GM23338 (cell line): ENCODE measurements around the gene SLC66A1. TPM values are rescaled to one million over a fixed set of nuclear protein-coding genes. Genes with fewer than 3 reads are reported as not detected.

Source experiments
- ATAC-seq: fragments of 200-7000 bp; cut with Tn5 transposase; 3 replicates; pipeline ENCODE4 v1.9.1; 2020
- DNase-seq: peaks from one replicate; pipeline ENCODE4 v3.0.0-alpha.2; 2015; ENCODE audit warnings: low spot score
- H2AFZ ChIP-seq: fragments of 200-600 bp; sonication (generic); 2 replicates; pipeline ENCODE4 v1.8.0; 2016; ENCODE audit warnings: antibody characterized with exemption, mild to moderate bottlenecking, moderate library complexity
- H3F3A ChIP-seq: fragments of 200-600 bp; sonication (generic); replicated peaks from 2 replicates; pipeline ENCODE4 v1.8.0; 2017; ENCODE audit warnings: antibody characterized with exemption, mixed run types, low read depth
- H3K27ac ChIP-seq: fragments of 200-600 bp; sonication (generic); 2 replicates; pipeline ENCODE4 v1.6.1; 2016; ENCODE audit warnings: low read depth
- H3K27me3 ChIP-seq: fragments of 200-600 bp; sonication (generic); 2 replicates; pipeline ENCODE4 v1.8.0; 2016; ENCODE audit warnings: mild to moderate bottlenecking, mixed run types, moderate library complexity; ENCODE audit not compliant: insufficient read depth
- H3K36me3 ChIP-seq: fragments of 200-600 bp; sonication (generic); 2 replicates; pipeline ENCODE4 v1.8.0; 2016; ENCODE audit warnings: mild to moderate bottlenecking; ENCODE audit not compliant: insufficient read depth
- H3K4me1 ChIP-seq: fragments of 200-600 bp; sonication (generic); 2 replicates; pipeline ENCODE4 v1.8.0; 2016; ENCODE audit warnings: mild to moderate bottlenecking, moderate library complexity; ENCODE audit not compliant: insufficient read depth
- H3K4me2 ChIP-seq: fragments of 200-600 bp; sonication (generic); 2 replicates; pipeline ENCODE4 v1.7.1; 2017; ENCODE audit warnings: mixed run types
- H3K4me3 ChIP-seq: fragments of 200-600 bp; sonication (generic); 2 replicates; pipeline ENCODE4 v1.6.1; 2016; ENCODE audit warnings: mixed run types
- H3K79me2 ChIP-seq: fragments of 200-600 bp; sonication (generic); replicated peaks from 2 replicates; pipeline ENCODE4 v1.8.0; 2017; ENCODE audit warnings: mild to moderate bottlenecking; ENCODE audit not compliant: insufficient read depth
- H3K9me2 ChIP-seq: fragments of 200-600 bp; sonication (generic); 2 replicates; pipeline ENCODE4 v1.8.0; 2017; ENCODE audit not compliant: insufficient read depth
- H4K20me1 ChIP-seq: fragments of 200-600 bp; sonication (generic); replicated peaks from 2 replicates; pipeline ENCODE4 v1.8.0; 2017; ENCODE audit warnings: mild to moderate bottlenecking; ENCODE audit not compliant: insufficient read depth
- H3K27ac Mint-ChIP-seq: 2 replicates; pipeline ENCODE4 v1.8.0; 2020; ENCODE audit warnings: inconsistent platforms, mild to moderate bottlenecking, moderate library complexity, mixed read lengths
- H3K27me3 Mint-ChIP-seq: 3 replicates; pipeline ENCODE4 v1.8.0; 2022; ENCODE audit warnings: low read depth, mild to moderate bottlenecking, moderate library complexity, mixed read lengths, inconsistent platforms; ENCODE audit not compliant: insufficient read depth, poor library complexity
- H3K36me3 Mint-ChIP-seq: 3 replicates; pipeline ENCODE4 v1.8.0; 2021; ENCODE audit warnings: low read depth, mild to moderate bottlenecking, inconsistent platforms, moderate library complexity, mixed read lengths
- H3K4me1 Mint-ChIP-seq: 3 replicates; pipeline ENCODE4 v1.8.0; 2020; ENCODE audit warnings: mild to moderate bottlenecking, inconsistent platforms, mixed read lengths
- H3K4me3 Mint-ChIP-seq: 3 replicates; pipeline ENCODE4 v1.8.0; 2021; ENCODE audit warnings: moderate library complexity, mild to moderate bottlenecking, inconsistent platforms, mixed read lengths
- H3K9me3 Mint-ChIP-seq: 3 replicates; pipeline ENCODE4 v1.8.0; 2020; ENCODE audit warnings: moderate library complexity, mild to moderate bottlenecking, inconsistent platforms, mixed read lengths
- CREB1 ChIP-seq: fragments of 250-450 bp; sonication (Bioruptor Pico); IDR thresholded peaks from 2 replicates; pipeline ENCODE4 v1.5.0; 2020; ENCODE audit warnings: low read depth, mild to moderate bottlenecking, moderate library complexity
- EZH2phosphoT487 ChIP-seq: fragments of 200-600 bp; sonication (generic); IDR thresholded peaks from one replicate; pipeline ENCODE4 v1.8.1; 2018; ENCODE audit warnings: antibody characterized with exemption; ENCODE audit not compliant: unreplicated experiment
- NANOG ChIP-seq: IDR thresholded peaks from 2 replicates; pipeline ENCODE4 v1.6.1; 2016; ENCODE audit warnings: antibody characterized with exemption, borderline replicate concordance
- STAT1 ChIP-seq: IDR thresholded peaks from one replicate; pipeline ENCODE4 v1.6.1; 2016; ENCODE audit warnings: antibody characterized with exemption; ENCODE audit not compliant: unreplicated experiment
- ZNF114 ChIP-seq: fragments of 250-450 bp; sonication (Bioruptor Pico); IDR thresholded peaks from 2 replicates; pipeline ENCODE4 v1.5.0; 2020; ENCODE audit warnings: mild to moderate bottlenecking, moderate library complexity
- polyA plus RNA-seq: library from polyadenylated mRNA; unstranded; fragments of >200 nt; fragmentation: Nextera tagmentation; extraction: Ambion mirVana; gene quantifications from 2 replicates; pipeline ENCODE4 v1.2.1, GENCODE V29; 2016
- total RNA-seq: library from RNA; depleted of rRNA; stranded (reverse); fragments of >200 nt; shearing (Covaris generic); gene quantifications from 2 replicates; pipeline ENCODE4 v1.2.3, GENCODE V29; 2014
- TF ChIP-seq, protein P1 (sequence below): IDR thresholded peaks from 2 replicates; pipeline ENCODE4 v1.6.1; 2016; ENCODE audit warnings: antibody characterized with exemption
- TF ChIP-seq, protein P2 (sequence below): fragments of 250-450 bp; sonication (Bioruptor Pico); IDR thresholded peaks from 2 replicates; pipeline ENCODE4 v1.5.0; 2020; ENCODE audit warnings: mild to moderate bottlenecking, moderate library complexity
- TF ChIP-seq, protein P3 (sequence below): IDR thresholded peaks from one replicate; pipeline ENCODE4 v1.6.1; 2018; ENCODE audit warnings: antibody characterized with exemption; ENCODE audit not compliant: unreplicated experiment

Gene SLC66A1
- total and polyA plus RNA-seq, 2 experiments from 2014 or later, result 6.9 to 19.7 TPM

DNA sequence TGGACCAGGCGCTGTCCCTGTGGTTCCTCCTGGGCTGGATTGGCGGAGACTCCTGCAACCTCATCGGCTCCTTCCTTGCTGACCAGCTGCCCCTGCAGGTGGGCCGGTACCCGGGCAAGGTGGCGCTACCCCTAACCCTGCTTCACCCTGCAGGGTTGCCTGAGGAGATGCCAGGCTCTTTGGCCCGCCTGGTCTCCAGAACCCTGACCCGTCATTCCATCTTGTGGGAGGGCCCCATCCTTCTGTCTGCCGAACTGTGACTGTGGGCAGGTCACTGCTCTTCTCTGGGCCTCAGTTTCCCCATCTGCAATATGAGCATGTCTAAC is 12.5 kb downstream of the SLC66A1 start:
- H3K27ac ChIP-seq, result no peak overlapping the region
- no peaks in the 10 kb centered on the region for H3K36me3 ChIP-seq
- Mint-ChIP-seq H3K4me1 (no peaks in the 10 kb centered on the region), H3K4me3 (no peak overlapping the region), H3K36me3 (peaks cover 12% of the 10 kb centered on the region; the same call in 2 of the 3 replicates), H3K9me3 (no peaks in the 10 kb centered on the region), H3K27ac (no peak overlapping the region), H3K27me3 (peaks cover 7% of the 10 kb centered on the region)
- H3K79me2 ChIP-seq, result no peaks in the 10 kb centered on the region
- no peaks in the 10 kb centered on the region for H3K27me3 ChIP-seq
- H3F3A ChIP-seq, result no peaks in the 10 kb centered on the region
- no peaks in the 10 kb centered on the region for H3K4me1 ChIP-seq
- no peaks in the 10 kb centered on the region; the same call in 1 of the 2 replicates for H4K20me1 ChIP-seq
- TF ChIP-seq, protein P1, sequence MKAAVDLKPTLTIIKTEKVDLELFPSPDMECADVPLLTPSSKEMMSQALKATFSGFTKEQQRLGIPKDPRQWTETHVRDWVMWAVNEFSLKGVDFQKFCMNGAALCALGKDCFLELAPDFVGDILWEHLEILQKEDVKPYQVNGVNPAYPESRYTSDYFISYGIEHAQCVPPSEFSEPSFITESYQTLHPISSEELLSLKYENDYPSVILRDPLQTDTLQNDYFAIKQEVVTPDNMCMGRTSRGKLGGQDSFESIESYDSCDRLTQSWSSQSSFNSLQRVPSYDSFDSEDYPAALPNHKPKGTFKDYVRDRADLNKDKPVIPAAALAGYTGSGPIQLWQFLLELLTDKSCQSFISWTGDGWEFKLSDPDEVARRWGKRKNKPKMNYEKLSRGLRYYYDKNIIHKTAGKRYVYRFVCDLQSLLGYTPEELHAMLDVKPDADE, result no peak
- no peak overlapping the region for H2AFZ ChIP-seq
- H3K9me2 ChIP-seq, result no peaks in the 10 kb centered on the region
- H3K4me3 ChIP-seq, result no peak overlapping the region
- DNase-seq, result no peak
- no peak for ATAC-seq
- H3K4me2 ChIP-seq, result no peak overlapping the region

DNA sequence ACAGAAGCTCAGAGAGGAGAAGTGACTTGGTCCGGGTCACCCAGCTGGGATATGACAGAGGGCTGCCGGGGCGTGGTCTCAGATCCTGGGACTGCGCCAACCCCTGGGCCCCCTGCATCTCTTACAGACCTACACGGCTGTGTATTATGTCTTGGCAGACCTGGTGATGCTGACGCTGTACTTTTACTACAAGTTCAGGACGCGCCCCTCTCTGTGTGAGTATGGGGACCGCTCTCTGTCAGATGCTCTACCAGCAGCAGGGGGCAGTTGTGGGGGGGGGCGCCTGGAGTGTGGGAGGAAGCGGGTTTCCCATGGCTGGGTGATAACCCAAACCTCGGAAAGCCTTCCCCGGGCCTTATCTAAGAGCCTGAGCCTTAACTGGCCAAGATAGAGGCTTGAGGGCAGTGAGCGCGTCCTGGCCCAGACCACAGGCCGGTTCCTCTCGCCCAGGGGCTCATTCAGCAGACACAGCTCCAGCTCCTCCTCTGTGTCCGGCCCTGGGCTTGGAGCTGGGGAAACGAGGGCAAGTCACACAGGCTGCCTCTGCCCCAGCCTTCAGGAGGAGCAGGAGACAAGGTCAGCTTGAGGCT is 13.3 kb downstream of the SLC66A1 start:
- Mint-ChIP-seq H3K4me3 (no peak overlapping the region), H3K9me3 (no peaks in the 10 kb centered on the region), H3K4me1 (no peaks in the 10 kb centered on the region), H3K36me3 (peaks cover 12% of the 10 kb centered on the region; the same call in 2 of the 3 replicates), H3K27me3 (peaks cover 8% of the 10 kb centered on the region), H3K27ac (no peak overlapping the region)
- H3K79me2 ChIP-seq, result no peaks in the 10 kb centered on the region
- H3K4me1 ChIP-seq, result no peaks in the 10 kb centered on the region
- DNase-seq (no peak), ATAC-seq (no peak)
- no peak overlapping the region for H3K4me3 ChIP-seq
- H3F3A ChIP-seq, result no peaks in the 10 kb centered on the region
- no peaks in the 10 kb centered on the region for H3K9me2 ChIP-seq
- no peaks in the 10 kb centered on the region; the same call in 1 of the 2 replicates for H4K20me1 ChIP-seq
- no peaks in the 10 kb centered on the region for H3K36me3 ChIP-seq
- TF ChIP-seq, protein P2, sequence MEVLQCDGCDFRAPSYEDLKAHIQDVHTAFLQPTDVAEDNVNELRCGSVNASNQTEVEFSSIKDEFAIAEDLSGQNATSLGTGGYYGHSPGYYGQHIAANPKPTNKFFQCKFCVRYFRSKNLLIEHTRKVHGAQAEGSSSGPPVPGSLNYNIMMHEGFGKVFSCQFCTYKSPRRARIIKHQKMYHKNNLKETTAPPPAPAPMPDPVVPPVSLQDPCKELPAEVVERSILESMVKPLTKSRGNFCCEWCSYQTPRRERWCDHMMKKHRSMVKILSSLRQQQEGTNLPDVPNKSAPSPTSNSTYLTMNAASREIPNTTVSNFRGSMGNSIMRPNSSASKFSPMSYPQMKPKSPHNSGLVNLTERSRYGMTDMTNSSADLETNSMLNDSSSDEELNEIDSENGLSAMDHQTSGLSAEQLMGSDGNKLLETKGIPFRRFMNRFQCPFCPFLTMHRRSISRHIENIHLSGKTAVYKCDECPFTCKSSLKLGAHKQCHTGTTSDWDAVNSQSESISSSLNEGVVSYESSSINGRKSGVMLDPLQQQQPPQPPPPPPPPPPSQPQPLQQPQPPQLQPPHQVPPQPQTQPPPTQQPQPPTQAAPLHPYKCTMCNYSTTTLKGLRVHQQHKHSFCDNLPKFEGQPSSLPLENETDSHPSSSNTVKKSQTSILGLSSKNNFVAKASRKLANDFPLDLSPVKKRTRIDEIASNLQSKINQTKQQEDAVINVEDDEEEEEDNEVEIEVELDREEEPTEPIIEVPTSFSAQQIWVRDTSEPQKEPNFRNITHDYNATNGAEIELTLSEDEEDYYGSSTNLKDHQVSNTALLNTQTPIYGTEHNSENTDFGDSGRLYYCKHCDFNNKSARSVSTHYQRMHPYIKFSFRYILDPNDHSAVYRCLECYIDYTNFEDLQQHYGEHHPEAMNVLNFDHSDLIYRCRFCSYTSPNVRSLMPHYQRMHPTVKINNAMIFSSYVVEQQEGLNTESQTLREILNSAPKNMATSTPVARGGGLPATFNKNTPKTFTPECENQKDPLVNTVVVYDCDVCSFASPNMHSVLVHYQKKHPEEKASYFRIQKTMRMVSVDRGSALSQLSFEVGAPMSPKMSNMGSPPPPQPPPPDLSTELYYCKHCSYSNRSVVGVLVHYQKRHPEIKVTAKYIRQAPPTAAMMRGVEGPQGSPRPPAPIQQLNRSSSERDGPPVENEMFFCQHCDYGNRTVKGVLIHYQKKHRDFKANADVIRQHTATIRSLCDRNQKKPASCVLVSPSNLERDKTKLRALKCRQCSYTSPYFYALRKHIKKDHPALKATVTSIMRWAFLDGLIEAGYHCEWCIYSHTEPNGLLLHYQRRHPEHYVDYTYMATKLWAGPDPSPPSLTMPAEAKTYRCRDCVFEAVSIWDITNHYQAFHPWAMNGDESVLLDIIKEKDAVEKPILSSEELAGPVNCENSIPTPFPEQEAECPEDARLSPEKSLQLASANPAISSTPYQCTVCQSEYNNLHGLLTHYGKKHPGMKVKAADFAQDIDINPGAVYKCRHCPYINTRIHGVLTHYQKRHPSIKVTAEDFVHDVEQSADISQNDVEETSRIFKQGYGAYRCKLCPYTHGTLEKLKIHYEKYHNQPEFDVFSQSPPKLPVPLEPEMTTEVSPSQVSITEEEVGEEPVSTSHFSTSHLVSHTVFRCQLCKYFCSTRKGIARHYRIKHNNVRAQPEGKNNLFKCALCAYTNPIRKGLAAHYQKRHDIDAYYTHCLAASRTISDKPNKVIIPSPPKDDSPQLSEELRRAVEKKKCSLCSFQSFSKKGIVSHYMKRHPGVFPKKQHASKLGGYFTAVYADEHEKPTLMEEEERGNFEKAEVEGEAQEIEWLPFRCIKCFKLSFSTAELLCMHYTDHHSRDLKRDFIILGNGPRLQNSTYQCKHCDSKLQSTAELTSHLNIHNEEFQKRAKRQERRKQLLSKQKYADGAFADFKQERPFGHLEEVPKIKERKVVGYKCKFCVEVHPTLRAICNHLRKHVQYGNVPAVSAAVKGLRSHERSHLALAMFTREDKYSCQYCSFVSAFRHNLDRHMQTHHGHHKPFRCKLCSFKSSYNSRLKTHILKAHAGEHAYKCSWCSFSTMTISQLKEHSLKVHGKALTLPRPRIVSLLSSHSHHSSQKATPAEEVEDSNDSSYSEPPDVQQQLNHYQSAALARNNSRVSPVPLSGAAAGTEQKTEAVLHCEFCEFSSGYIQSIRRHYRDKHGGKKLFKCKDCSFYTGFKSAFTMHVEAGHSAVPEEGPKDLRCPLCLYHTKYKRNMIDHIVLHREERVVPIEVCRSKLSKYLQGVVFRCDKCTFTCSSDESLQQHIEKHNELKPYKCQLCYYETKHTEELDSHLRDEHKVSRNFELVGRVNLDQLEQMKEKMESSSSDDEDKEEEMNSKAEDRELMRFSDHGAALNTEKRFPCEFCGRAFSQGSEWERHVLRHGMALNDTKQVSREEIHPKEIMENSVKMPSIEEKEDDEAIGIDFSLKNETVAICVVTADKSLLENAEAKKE (CRISPR knock-in tag), result no peak
- TF ChIP-seq NANOG (no peak), STAT1 (no peak), CREB1 (no peak), ZNF114 (CRISPR knock-in tag) (no peak), EZH2phosphoT487 (no peak)
- TF ChIP-seq, protein P3, sequence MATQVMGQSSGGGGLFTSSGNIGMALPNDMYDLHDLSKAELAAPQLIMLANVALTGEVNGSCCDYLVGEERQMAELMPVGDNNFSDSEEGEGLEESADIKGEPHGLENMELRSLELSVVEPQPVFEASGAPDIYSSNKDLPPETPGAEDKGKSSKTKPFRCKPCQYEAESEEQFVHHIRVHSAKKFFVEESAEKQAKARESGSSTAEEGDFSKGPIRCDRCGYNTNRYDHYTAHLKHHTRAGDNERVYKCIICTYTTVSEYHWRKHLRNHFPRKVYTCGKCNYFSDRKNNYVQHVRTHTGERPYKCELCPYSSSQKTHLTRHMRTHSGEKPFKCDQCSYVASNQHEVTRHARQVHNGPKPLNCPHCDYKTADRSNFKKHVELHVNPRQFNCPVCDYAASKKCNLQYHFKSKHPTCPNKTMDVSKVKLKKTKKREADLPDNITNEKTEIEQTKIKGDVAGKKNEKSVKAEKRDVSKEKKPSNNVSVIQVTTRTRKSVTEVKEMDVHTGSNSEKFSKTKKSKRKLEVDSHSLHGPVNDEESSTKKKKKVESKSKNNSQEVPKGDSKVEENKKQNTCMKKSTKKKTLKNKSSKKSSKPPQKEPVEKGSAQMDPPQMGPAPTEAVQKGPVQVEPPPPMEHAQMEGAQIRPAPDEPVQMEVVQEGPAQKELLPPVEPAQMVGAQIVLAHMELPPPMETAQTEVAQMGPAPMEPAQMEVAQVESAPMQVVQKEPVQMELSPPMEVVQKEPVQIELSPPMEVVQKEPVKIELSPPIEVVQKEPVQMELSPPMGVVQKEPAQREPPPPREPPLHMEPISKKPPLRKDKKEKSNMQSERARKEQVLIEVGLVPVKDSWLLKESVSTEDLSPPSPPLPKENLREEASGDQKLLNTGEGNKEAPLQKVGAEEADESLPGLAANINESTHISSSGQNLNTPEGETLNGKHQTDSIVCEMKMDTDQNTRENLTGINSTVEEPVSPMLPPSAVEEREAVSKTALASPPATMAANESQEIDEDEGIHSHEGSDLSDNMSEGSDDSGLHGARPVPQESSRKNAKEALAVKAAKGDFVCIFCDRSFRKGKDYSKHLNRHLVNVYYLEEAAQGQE, result no peak
- no peaks in the 10 kb centered on the region for H3K27me3 ChIP-seq
- no peak overlapping the region for H3K27ac ChIP-seq
- no peak overlapping the region for H2AFZ ChIP-seq
- H3K4me2 ChIP-seq, result no peak overlapping the region
